ENCODE data around the gene LMAN1L.
A peak's percentile ranks its signal among the peaks of the same experiment; 100 is the strongest.

The LMAN1L gene

DNA sequence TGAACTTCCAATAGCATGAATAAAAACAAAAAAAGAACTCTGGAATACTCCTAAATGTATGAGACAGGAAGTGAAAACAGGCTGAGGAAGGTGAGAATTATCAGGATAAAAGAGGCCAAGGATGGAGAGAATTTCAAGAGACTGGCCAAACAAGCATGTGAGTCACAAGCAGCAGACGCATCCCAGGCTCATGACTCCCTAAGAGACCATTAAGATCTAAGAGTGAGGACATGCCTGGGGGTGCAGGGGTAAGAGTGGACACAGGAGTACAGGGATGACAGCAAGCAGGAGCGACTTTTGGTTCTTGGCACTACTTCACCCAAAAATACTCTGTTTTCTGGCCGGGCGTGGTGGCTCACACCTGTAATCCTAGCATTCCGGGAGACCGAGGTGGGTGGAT lies 53.5 kb downstream of the LMAN1L start:
- intact Hi-C loops (cut with DNase I) = no loop called here
- no peak for DNase-seq

DNA sequence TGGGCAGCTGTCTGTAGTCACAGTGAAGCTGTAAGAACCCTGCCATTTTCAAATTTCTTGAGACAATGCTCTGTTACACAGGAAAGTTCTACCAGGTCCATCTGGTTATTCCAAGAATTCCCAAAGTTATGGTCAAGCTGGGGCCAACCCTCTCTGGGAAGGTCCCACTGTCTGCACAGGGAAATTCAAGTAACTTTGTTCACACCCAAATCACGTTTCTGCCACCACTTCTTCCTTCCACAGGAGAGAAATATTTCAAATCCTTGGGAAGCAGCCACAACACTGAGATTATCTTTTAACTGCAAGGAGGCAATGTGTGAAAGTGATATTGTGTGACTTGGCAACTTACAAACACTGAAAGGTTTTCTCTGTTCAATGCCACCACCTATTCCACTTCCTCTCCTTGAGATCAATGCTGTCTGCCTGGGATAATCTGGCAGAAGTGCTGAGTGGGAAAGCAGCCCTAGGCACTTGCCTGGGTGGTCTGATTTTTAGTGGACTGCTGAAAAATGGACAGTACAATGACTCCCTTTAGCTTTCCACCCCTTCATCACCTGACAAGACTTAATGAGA lies 54.9 kb downstream of the LMAN1L start:
- intact Hi-C loops (cut with DNase I) = no loop called here
- no peak for DNase-seq

DNA sequence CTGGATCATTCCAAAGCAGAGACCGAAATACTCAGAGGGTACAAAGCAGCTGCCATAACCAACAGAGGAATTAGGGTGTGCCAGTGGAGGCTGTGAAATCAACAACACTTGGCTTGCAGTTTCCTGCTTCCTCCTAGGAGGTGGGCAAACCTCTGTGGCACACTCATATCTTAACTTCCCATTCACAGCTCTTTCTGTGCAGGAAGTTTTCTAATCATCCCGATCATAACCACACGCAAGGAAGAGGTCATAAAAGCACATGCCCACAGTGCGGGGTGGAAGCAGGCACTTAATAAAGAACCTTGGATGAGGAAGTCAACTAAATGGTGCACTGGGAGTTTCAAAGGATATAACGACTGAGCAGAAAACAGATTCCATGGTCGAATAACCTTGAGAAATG lies 55.4 kb downstream of the LMAN1L start:
- DNase-seq = peak in 2 of 42 donors; percentile 10 to 40
- intact Hi-C loops (cut with DNase I) = no loop called here

DNA sequence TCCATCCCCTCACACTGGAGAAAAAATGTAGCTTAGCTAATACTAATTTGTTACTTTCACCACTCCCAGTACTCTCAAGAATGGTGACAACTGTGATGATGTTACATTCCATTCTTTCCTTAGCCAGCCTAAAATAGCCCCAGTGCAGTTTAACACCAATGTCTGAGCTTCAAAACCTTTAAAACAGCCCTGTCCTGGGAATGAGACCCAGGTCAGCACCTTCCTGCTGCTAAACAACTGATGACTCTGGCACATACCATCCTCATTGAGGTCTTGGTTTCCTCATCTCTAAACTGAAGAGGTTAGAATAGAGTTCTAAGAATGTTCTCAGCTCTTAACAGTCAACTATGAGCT lies 56.7 kb downstream of the LMAN1L start:
- DNase-seq = no peak
- intact Hi-C loops (cut with DNase I) = no loop called here

DNA sequence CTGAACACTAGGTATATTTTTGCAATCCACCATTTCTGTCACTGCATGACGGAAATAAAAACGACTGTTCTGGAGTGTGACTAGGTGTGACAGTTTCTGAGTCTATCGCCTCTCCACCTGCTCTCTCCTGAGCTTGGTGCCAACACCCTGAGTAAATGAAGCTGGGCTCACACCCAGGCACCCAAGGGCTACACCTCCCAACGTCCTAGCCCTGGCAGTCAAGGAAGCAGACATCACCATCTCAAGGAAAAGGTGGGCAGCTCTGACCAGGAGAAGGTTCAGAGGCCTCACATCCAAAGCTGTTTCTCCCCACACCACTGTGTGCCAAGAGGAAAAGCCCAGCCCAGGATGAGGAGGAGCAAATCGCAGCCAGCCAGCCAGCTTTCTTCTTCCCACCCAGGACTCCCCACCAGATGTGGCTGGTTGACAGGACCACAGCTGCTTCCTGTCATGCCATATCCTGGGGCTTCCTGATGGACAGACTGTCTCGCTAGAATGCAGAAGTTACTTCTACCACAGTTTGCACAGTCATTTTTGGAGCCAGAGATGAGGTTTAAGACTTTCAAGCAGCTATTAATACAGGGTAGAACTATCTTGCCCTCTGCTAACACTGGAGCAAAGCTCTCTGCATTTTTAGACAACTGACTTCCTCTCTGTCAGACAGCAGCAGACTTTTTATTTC lies 57.2 kb downstream of the LMAN1L start:
- intact Hi-C loops (cut with DNase I) = no loop called here
- DNase-seq = peak in 40 of 42 donors; percentile 27 to 75 (median 52)

DNA sequence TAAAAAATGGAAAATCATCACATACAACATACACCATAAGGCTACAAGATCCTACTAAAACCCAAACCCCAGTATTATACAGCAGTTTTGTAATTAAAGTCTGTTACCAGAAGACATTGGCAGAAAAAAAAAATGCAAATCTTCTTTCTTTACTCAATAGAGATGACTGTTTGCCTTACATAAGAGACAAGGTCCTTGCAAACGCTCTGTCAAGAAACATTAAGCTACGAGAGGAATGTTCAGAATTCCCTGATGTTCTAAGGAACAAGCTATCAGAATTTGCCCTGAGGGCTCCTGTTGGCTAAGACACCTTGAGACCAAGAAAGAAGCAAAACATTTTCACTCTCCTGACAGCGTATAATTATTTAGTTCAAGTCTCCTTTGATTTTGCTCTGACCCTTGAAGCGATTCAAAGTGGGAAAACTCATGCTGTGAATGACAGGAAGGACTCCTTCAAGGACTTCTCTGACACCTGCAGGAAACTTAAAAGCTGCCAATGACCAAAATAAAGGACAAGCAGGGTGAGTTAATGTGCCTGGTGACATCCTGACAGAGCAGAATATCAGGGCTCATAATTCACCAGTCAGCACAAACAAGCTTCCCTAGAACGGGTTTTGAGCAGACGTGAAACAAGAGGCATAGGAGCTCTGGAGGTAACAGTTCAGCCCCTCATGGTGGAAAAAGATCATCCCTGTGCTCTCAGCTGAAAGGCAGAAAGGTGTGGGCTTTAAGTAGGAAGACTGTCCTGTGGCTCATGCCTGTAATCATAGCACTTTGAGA lies 58.0 kb downstream of the LMAN1L start:
- intact Hi-C loops (cut with DNase I) = no loop called here
- DNase-seq = peak in 1 of 42 donors; percentile 5

DNA sequence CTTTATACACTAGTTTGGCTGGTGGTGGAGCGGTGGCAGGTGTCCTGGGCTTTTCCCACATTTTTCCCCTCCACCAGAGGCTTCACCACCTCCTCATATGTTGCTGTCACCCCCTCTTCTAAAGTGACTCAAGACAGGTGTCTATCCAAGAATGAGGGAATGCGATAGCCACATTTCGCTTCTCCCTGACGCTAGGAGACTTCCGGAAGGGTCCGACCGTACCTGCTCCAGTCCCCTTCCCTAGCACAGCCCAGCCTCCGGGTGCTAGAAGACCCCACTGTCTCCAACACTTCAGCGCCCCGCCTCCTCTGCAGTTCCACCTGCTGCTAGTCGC lies 60.0 kb downstream of the LMAN1L start:
- intact Hi-C loops (cut with DNase I) = no loop called here
- no peak for DNase-seq

DNA sequence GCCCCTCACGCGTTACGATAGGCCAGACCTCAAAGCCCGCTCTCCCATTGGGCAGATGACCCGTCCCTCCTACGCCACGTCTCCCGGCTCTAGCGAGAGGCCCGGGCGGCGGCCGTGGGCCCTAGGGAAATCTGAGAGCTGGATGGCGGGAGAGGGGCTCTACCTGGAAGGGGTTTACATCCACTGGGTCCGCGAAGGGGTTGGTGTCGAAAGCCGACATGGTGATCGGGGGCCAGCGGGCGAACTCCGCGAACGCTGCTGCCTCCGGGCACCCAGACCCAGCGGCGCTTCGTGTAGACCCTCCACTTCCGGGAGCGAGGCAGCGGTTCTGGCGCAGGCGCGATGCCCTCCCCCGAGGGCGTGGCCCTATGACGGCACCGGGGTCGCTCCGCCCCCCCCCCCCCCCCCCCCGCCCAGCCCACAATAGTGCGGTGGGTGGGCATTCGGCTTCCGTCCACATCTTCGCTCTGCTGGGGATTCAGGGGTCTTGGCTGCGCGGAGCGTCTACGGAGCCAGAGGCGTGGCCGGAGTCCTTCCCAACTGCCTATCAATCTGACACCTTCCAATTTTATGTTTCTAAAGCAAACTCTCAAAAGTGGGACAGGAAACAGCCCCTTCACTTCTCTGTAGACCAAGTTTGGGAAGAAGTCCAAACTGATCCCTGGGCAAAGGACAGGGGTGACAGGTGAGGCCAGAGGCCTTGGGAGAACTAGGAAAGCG lies 60.6 kb downstream of the LMAN1L start, which contains the start of gene SCAMP2:
Gene SCAMP2 (minus strand): TSS at position 330 of the 720 bp plus-strand sequence. CDS start 110 bp downstream, at position 220.
- intact Hi-C loops (cut with DNase I) = no loop called here
- peak; percentile 89 to 97 (median 95) for DNase-seq

DNA sequence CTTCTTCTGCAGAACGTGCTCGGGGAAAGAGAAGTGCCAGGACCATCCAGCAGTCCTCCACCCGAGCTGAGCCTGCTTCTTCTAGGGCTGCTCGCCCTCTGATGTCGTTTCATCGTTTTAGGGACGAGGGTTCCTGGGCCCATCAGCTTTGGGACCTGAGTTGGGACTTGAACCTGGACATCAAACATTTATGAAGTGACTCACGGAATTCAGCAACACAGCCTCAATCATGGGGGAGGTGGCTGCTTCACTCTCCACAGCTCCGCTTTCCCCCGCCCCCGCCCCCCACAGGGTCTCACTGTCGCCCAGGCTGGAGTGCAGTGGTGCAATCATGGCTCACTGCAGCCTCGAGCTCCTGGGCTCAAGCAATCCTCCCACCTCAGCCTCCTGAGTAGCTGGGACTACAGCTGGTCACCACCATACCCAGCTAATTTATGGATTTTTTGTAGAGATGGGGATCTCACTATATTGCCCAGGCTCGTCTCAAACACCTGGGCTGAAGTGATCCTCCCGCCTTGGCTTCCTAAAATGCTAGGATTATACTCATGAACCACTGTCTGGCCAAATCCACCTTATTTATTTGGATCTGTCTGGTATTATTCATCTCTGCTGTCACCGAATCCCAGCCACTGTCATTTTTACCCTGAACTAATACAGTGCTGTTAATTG lies 61.3 kb downstream of the LMAN1L start:
- intact Hi-C loops (cut with DNase I) = no loop called here
- peak in 20 of 42 donors; percentile 19 to 57 (median 32) for DNase-seq

All from head of caudate nucleus (tissue), 42 donors.